ENCODE data around the gene DMBT1. TPM values are rescaled to one million over a fixed set of nuclear protein-coding genes. Genes with fewer than 3 reads are reported as not detected.

Gene DMBT1
- polyA plus RNA-seq, 1 donor (not counting 4 experiments of a cell fraction or from before 2014, with no cell fraction given), result 0.04 TPM

GRCh38 chr10:122657255-122657654 lies 96.7 kb downstream of the DMBT1 start:
- no peak for DNase-seq (ENCODE audit: low read depth, low spot score)
- H2AFZ ChIP-seq (ENCODE audit: control insufficient read depth, low read length), result no peak overlapping the region
- H3K9ac ChIP-seq (ENCODE audit: control insufficient read depth, extremely low read depth, insufficient read depth, low read length), result no peak overlapping the region
- H3K36me3 ChIP-seq (ENCODE audit: control insufficient read depth in 2 of 2, extremely low read depth in 1 of 2, insufficient read depth in 2 of 2, low read length in 2 of 2), result no peaks in the 10 kb centered on the region
- dilution Hi-C loops (cut with MboI; ENCODE audit: extremely low pct_ligation_motif_present, low sequenced_read_pairs), result no loop called here
- TF ChIP-seq EZH2 (IDR thresholded peaks at IDR 0.05; ENCODE audit: low read length) (no peak), CTCF (optimal IDR thresholded peaks at IDR 0.05 in 1 of 3, IDR thresholded peaks at IDR 0.05 in 1 of 3, conservative IDR thresholded peaks at IDR 0.05 in 1 of 3; ENCODE audit: extremely low read depth in 1 of 3, insufficient read depth in 2 of 3, low read length in 3 of 3) (no peak)
- no peaks in the 10 kb centered on the region for H3K4me1 ChIP-seq (ENCODE audit: control insufficient read depth, extremely low read depth, insufficient read depth, low read length)
- H3K79me2 ChIP-seq (ENCODE audit: control insufficient read depth, insufficient read depth, low read length), result no peaks in the 10 kb centered on the region
- FAIRE-seq, result no peak
- no peaks in the 10 kb centered on the region for H4K20me1 ChIP-seq (ENCODE audit: control insufficient read depth, extremely low read depth, insufficient read depth, low read length)
- H3K27ac ChIP-seq (ENCODE audit: control insufficient read depth, insufficient read depth, low read length), result no peak overlapping the region
- H3K9me1 ChIP-seq (ENCODE audit: control insufficient read depth, extremely low read depth, insufficient read depth, low read length), result no peaks in the 10 kb centered on the region
- no peak overlapping the region for H3K4me3 ChIP-seq (ENCODE audit: control insufficient read depth in 2 of 3, extremely low read depth in 1 of 3, insufficient read depth in 2 of 3, low read depth in 1 of 3, low read length in 3 of 3)
- no peaks in the 10 kb centered on the region for H3K9me3 ChIP-seq (ENCODE audit: control insufficient read depth, low read depth, low read length)
- peaks cover 23% of the 10 kb centered on the region for H3K27me3 ChIP-seq (ENCODE audit: control insufficient read depth, extremely low read depth, insufficient read depth, low read length)
- no peak overlapping the region for H3K4me2 ChIP-seq (ENCODE audit: control insufficient read depth, extremely low read depth, insufficient read depth, low read depth, low read length)

- dilution Hi-C loops (cut with MboI; ENCODE audit: extremely low pct_ligation_motif_present, low sequenced_read_pairs), result no loop called here
- Histone ChIP-seq H2AFZ (ENCODE audit: control insufficient read depth, low read length) (no peak overlapping the region), H3K9me1 (ENCODE audit: control insufficient read depth, extremely low read depth, insufficient read depth, low read length) (no peaks in the 10 kb centered on the region), H3K4me2 (ENCODE audit: control insufficient read depth, extremely low read depth, insufficient read depth, low read depth, low read length) (no peak overlapping the region), H3K9me3 (ENCODE audit: control insufficient read depth, low read depth, low read length) (no peaks in the 10 kb centered on the region), H3K27ac (ENCODE audit: control insufficient read depth, insufficient read depth, low read length) (no peak overlapping the region), H3K36me3 (ENCODE audit: control insufficient read depth in 2 of 2, extremely low read depth in 1 of 2, insufficient read depth in 2 of 2, low read length in 2 of 2) (no peaks in the 10 kb centered on the region), H3K4me1 (ENCODE audit: control insufficient read depth, extremely low read depth, insufficient read depth, low read length) (no peaks in the 10 kb centered on the region), H4K20me1 (ENCODE audit: control insufficient read depth, extremely low read depth, insufficient read depth, low read length) (no peaks in the 10 kb centered on the region), H3K9ac (ENCODE audit: control insufficient read depth, extremely low read depth, insufficient read depth, low read length) (no peak overlapping the region), H3K4me3 (ENCODE audit: control insufficient read depth in 2 of 3, extremely low read depth in 1 of 3, insufficient read depth in 2 of 3, low read depth in 1 of 3, low read length in 3 of 3) (no peak overlapping the region), H3K79me2 (ENCODE audit: control insufficient read depth, insufficient read depth, low read length) (no peaks in the 10 kb centered on the region), H3K27me3 (ENCODE audit: control insufficient read depth, extremely low read depth, insufficient read depth, low read length) (peaks cover 18% of the 10 kb centered on the region)
- DNase-seq (ENCODE audit: low read depth, low spot score) (no peak), FAIRE-seq (no peak)
- TF ChIP-seq CTCF (optimal IDR thresholded peaks at IDR 0.05 in 1 of 3, IDR thresholded peaks at IDR 0.05 in 1 of 3, conservative IDR thresholded peaks at IDR 0.05 in 1 of 3; ENCODE audit: extremely low read depth in 1 of 3, insufficient read depth in 2 of 3, low read length in 3 of 3) (no peak), EZH2 (IDR thresholded peaks at IDR 0.05; ENCODE audit: low read length) (no peak)
Observed at GRCh38 chr10:122657729-122658128, 97.2 kb downstream of the DMBT1 start.

Measured in keratinocyte (primary cell).